HFF-Myc (cell line): ENCODE data around the gene ARID3A.

Source experiments
- DNase-seq: peaks from one replicate; pipeline ENCODE4 v3.0.0-alpha.2; 2011; ENCODE audit warnings: low read depth; ENCODE audit errors: extremely low read depth
- H3K4me3 ChIP-seq: replicated peaks from 2 replicates; pipeline ENCODE4 v1.5.1; 2011; ENCODE audit warnings: low read depth, mild to moderate bottlenecking, control low read depth, low read length
- CTCF ChIP-seq: IDR thresholded peaks from 2 replicates; pipeline ENCODE4 v1.5.1; 2012; ENCODE audit warnings: mild to moderate bottlenecking, low read depth, low read length, control low read depth; ENCODE audit errors: missing control alignments

ARID3A gene

DNA sequence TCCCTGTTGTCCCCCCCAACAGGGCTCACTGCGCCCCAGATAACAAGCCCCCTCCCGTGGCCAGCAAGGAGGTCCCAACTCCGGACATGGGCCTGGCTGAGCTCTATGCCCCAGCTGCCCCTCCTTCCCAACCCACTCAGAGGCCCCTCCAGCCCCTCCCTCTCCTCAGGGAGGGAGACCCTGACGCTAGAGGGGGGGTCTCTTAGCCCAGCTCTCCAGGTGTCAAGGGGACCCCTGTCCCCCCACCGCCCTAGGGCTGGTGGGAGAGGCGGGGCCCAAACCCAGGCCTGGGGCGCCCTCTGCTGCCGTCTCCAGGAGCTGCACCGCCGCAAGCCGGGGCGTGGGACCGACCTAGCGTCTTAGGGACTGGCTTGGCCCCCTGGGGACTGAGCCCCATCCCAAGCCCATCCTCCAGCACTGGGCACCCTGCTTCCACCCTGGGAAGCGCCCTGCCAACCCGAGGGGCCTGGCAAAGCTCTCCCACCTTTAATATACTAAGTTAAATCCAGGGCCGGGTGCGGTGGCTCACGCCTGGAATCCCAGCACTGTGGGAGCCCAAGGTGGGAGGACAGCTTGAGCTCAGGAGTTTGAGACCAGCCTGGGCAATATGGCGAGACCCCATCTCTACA, 75.8 kb downstream of the ARID3A start:
- TF ChIP-seq CTCF: peak; percentile 75
- no peak for DNase-seq
- no peak overlapping the region for H3K4me3 ChIP-seq

DNA sequence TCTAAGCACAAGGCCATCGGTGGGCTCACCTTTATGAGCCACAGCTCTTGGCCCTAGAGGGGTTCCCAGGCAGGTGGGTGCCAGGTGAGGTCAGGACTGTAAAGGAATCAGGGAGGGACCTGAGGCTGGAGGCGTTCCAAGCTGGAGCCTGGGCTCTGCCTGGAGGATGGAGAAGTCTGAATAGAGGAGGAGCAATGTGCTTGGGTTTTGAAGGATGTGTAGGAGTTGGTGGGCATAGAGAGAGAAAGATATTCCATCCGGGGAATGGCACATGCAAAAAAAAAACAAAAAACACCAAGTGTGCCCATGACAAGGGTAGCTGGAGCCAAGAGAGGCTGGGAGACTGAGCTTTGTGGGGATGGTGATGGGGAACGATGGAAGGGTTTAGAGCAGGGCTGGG, 76.8 kb downstream of the ARID3A start:
- no peak for TF ChIP-seq CTCF
- DNase-seq: no peak
- H3K4me3 ChIP-seq: no peak overlapping the region

DNA sequence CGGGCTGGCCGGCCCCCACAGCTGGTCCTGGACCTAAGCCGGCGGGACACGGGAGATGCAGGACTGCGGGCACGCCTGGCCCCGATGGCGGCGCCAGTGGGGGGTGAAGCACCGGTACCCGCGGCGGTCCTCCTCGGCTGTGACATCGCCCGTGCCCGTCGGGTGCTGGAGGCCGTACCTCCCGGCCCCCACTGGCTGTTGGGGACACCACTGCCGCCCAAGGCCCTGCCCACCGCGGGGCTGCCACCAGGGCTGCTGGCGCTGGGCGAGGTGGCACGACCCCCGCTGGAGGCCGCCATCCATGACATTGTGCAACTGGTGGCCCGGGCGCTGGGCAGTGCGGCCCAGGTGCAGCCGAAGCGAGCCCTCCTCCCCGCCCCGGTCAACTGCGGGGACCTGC, 77.4 kb downstream of the ARID3A start:
- no peak for DNase-seq
- no peak overlapping the region for H3K4me3 ChIP-seq
- TF ChIP-seq CTCF: no peak

GRCh38 chr19:1004204-1004802, 78.5 kb downstream of the ARID3A start:
- no peak overlapping the region for H3K4me3 ChIP-seq
- TF ChIP-seq CTCF: no peak
- no peak for DNase-seq

GRCh38 chr19:1004803-1005664, 79.2 kb downstream of the ARID3A start:
- TF ChIP-seq CTCF: no peak
- no peak overlapping the region for H3K4me3 ChIP-seq
- no peak for DNase-seq

DNA sequence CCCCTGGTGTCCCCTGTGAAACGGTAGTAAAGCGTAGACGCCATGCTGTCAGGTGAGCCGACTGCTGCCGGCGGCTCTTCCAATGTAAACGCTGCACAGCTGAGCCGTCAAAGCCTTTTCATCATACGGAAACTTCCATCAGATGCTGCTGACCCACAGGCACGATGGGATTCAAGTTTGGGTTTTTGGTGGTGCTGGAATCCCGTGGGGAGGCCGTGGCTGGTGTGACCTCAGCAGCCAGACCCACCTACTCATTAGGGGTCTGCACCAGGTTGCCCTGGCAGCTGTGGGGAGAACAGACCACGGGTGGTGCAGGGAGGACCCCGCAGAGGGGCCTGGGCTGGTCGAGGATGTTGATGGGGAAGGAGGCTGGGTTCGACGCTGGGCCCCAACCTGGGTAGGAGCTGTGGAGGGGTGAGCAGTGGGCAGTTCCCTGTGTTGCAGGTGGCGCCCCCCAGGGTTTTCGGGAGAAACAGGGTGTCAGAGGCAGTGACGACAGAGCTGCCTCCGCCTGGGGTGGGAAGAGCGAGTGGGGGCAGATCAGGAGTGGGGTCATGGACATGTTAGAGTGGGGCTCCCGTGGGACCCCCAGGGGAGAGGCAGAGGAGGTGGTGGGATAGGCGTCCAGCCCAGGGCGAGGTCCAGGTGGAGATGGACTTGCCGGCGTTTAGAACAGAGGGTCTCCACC, 81.0 kb downstream of the ARID3A start:
- TF ChIP-seq CTCF: no peak
- H3K4me3 ChIP-seq: no peak overlapping the region
- DNase-seq: no peak
